HepG2 (cell line): ENCODE measurements around the gene LEMD2. TPM values are rescaled to one million over a fixed set of nuclear protein-coding genes. Genes with fewer than 3 reads are reported as not detected.
A peak's percentile ranks its signal among the peaks of the same experiment; 100 is the strongest.

Experiments used
- ATAC-seq: fragments of 200-7000 bp; cut with Tn5 transposase; 3 replicates; pipeline ENCODE4 v1.9.1; 2020; ENCODE audit warnings: mild to moderate bottlenecking, moderate library complexity
- BruUV-seq: library from RNA; stranded (reverse); fragments of 400-500 nt; replicated peaks from 2 replicates; lab custom pipeline; 2021; lab: Mats Ljungman, UMichigan
- CTCF ChIA-PET: fragments of 300-600 bp; formaldehyde crosslinking; extraction: SDS; loops from one replicate; lab custom pipeline; 2021; ENCODE audit warnings: low total read pairs, inconsistent platforms, low intra/inter-chr PET ratio; lab: Yijun Ruan, JAX
- POLR2A ChIA-PET: fragments of 350-600 bp; sonication (Branson Sonifier 250); formaldehyde crosslinking; loops from one replicate; lab custom pipeline; 2020; ENCODE audit warnings: antibody characterized with exemption, inconsistent platforms; lab: Yijun Ruan, JAX
- DNase-seq: peaks from one replicate; pipeline ENCODE4 v3.0.0-alpha.2; 2015; ENCODE audit warnings: low spot score
- FAIRE-seq: peaks from 3 replicates; lab custom pipeline; 2011; peaks lifted over from hg19 to GRCh38; lab: Jason Lieb, UNC
- H2AFZ ChIP-seq: one replicate; pipeline ENCODE4 v1.6.1; 2011; ENCODE audit warnings: low read length, inconsistent platforms
- H3K27ac ChIP-seq: fragments of 300-600 bp; 3 replicates; pipeline ENCODE4 v1.8.0; 2011; ENCODE audit warnings: mixed run types, mild to moderate bottlenecking, mixed read lengths, low read length, inconsistent platforms; ENCODE audit not compliant: insufficient read depth; ENCODE audit errors: extremely low read length
- H3K27me3 ChIP-seq, 2 experiments: fragments of 200-600 bp in 1 of 2; 2 replicates in 1 of 2; 3 replicates in 1 of 2; pipeline versions ENCODE4 v1.6.0 to v1.8.0; 2011; ENCODE audit warnings: low read length in 2 of 2, mild to moderate bottlenecking in 2 of 2, moderate library complexity in 2 of 2, inconsistent platforms in 1 of 2; ENCODE audit not compliant: insufficient read depth in 2 of 2, control insufficient read depth in 1 of 2
- H3K36me3 ChIP-seq, 2 experiments: fragments of 200-600 bp in 1 of 2; replicated peaks in 1 of 2; 2 replicates in 1 of 2; 3 replicates in 1 of 2; pipeline versions ENCODE4 v1.5.1 to v1.8.0; 2011; ENCODE audit warnings: low read length in 2 of 2, inconsistent platforms in 1 of 2; ENCODE audit not compliant: insufficient read depth in 2 of 2, control insufficient read depth in 1 of 2
- H3K4me1 ChIP-seq: 2 replicates; pipeline ENCODE4 v1.5.1; 2012; ENCODE audit warnings: low read length, inconsistent platforms; ENCODE audit not compliant: insufficient read depth
- H3K4me2 ChIP-seq: 2 replicates; pipeline ENCODE4 v1.6.0; 2011; ENCODE audit warnings: low read depth, low read length, inconsistent platforms
- H3K4me3 ChIP-seq, 3 experiments: fragments of 200-600 bp in 1 of 3; sonication (generic), shearing (Covaris generic) in 1 of 3; replicated peaks in 1 of 3; 2 replicates each; pipeline ENCODE4 v1.5.1; 2011 to 2016; ENCODE audit warnings: low read length in 3 of 3, inconsistent platforms in 2 of 3, low read depth in 2 of 3, mild to moderate bottlenecking in 2 of 3, control low read depth in 1 of 3, mixed read lengths in 1 of 3; ENCODE audit not compliant: insufficient read depth in 1 of 3
- H3K79me2 ChIP-seq: one replicate; pipeline ENCODE4 v1.6.1; 2011; ENCODE audit warnings: low read length, inconsistent platforms; ENCODE audit not compliant: insufficient read depth
- H3K9ac ChIP-seq: 2 replicates; pipeline ENCODE4 v1.6.0; 2011; ENCODE audit warnings: mild to moderate bottlenecking, low read depth, low read length, inconsistent platforms; ENCODE audit not compliant: insufficient read depth
- H3K9me3 ChIP-seq: 2 replicates; pipeline ENCODE4 v1.5.1; 2012; ENCODE audit warnings: mild to moderate bottlenecking, low read length
- H4K20me1 ChIP-seq: 2 replicates; pipeline ENCODE4 v1.6.0; 2011; ENCODE audit warnings: inconsistent platforms, mild to moderate bottlenecking, low read length, moderate library complexity; ENCODE audit not compliant: insufficient read depth
- EED ChIP-seq: sonication (generic); formaldehyde crosslinking; IDR thresholded peaks from 2 replicates; pipeline ENCODE4 v1.5.0; 2020; ENCODE audit warnings: mild to moderate bottlenecking, missing genetic modification reagents
- GABPA ChIP-seq, 2 experiments: IDR thresholded peaks; 2 replicates each; pipeline ENCODE4 v1.6.1; 2011 to 2016; ENCODE audit warnings: low read depth in 2 of 2, low read length in 1 of 2, missing biosample characterization in 1 of 2, missing genetic modification characterization in 1 of 2
- IKZF1 ChIP-seq: fragments of 450-650 bp; IDR thresholded peaks from 2 replicates; pipeline ENCODE4 v1.7.1; 2016
- JUN ChIP-seq: sonication (generic); formaldehyde crosslinking; IDR thresholded peaks from 2 replicates; pipeline ENCODE4 v1.4.0; 2020; ENCODE audit warnings: mild to moderate bottlenecking, missing genetic modification reagents
- JUNB ChIP-seq: sonication (generic); formaldehyde crosslinking; IDR thresholded peaks from 2 replicates; pipeline ENCODE4 v1.8.0; 2022; ENCODE audit warnings: missing genetic modification reagents, mild to moderate bottlenecking, borderline replicate concordance
- MED8 ChIP-seq: sonication (generic); formaldehyde crosslinking; IDR thresholded peaks from 2 replicates; pipeline ENCODE4 v1.8.1; 2023; ENCODE audit warnings: mild to moderate bottlenecking, missing genetic modification reagents; ENCODE audit not compliant: insufficient replicate concordance
- MTF1 ChIP-seq: sonication (generic); formaldehyde crosslinking; IDR thresholded peaks from 2 replicates; pipeline ENCODE4 v1.5.0; 2020; ENCODE audit warnings: missing genetic modification reagents
- MXD4 ChIP-seq: IDR thresholded peaks from 2 replicates; pipeline ENCODE4 v1.6.1; 2016; ENCODE audit warnings: mild to moderate bottlenecking, missing biosample characterization, missing genetic modification reagents
- NPAS2 ChIP-seq: sonication (generic); formaldehyde crosslinking; IDR thresholded peaks from 2 replicates; pipeline ENCODE4 v1.8.0; 2022; ENCODE audit warnings: mild to moderate bottlenecking, missing genetic modification reagents, borderline replicate concordance
- PBX3 ChIP-seq: sonication (generic); formaldehyde crosslinking; IDR thresholded peaks from 2 replicates; pipeline ENCODE4 v1.8.1; 2023; ENCODE audit warnings: missing genetic modification reagents, inconsistent platforms, borderline replicate concordance
- PHF8 ChIP-seq: sonication (generic); formaldehyde crosslinking; IDR thresholded peaks from 2 replicates; pipeline ENCODE4 v1.5.0; 2020; ENCODE audit warnings: missing genetic modification reagents
- POLR2A ChIP-seq, 2 experiments: IDR thresholded peaks; 2 replicates each; pipeline ENCODE4 v1.6.1; 2011; ENCODE audit warnings: low read depth in 2 of 2, low read length in 2 of 2, mild to moderate bottlenecking in 1 of 2, moderate library complexity in 1 of 2; ENCODE audit not compliant: insufficient read depth in 1 of 2
- RELA ChIP-seq: sonication (generic); formaldehyde crosslinking; IDR thresholded peaks from 2 replicates; pipeline ENCODE4 v1.4.0; 2020; ENCODE audit warnings: missing genetic modification reagents
- SOX5 ChIP-seq: IDR thresholded peaks from 2 replicates; pipeline ENCODE4 v1.6.1; 2016; ENCODE audit warnings: borderline replicate concordance
- SRSF4 ChIP-seq: fragments of 200-400 bp; formaldehyde crosslinking; IDR thresholded peaks from one replicate; pipeline ENCODE4 v1.6.1; 2018; ENCODE audit warnings: mild to moderate bottlenecking, low read depth, low read length, moderate library complexity; ENCODE audit not compliant: poor library complexity, severe bottlenecking
- TSC22D2 ChIP-seq: sonication (generic); formaldehyde crosslinking; IDR thresholded peaks from 2 replicates; pipeline ENCODE4 v1.5.1; 2020; ENCODE audit warnings: missing genetic modification reagents, mild to moderate bottlenecking, borderline replicate concordance
- ZFP36L2 ChIP-seq: sonication (generic); formaldehyde crosslinking; IDR thresholded peaks from 2 replicates; pipeline ENCODE4 v1.4.0; 2020; ENCODE audit warnings: missing genetic modification reagents
- ZNF570 ChIP-seq: sonication (generic); formaldehyde crosslinking; IDR thresholded peaks from 2 replicates; pipeline ENCODE4 v1.4.0; 2020; ENCODE audit warnings: mild to moderate bottlenecking, missing genetic modification reagents, borderline replicate concordance
- WGBS: methylation state at CpG from one replicate; pipeline ENCODE4 v1.1.6; 2017; ENCODE audit warnings: low lambda C conversion rate; 5-methylcytosine and 5-hydroxymethylcytosine counted together
- in situ Hi-C: cut with HindIII; loops from 2 replicates; pipeline ENCODE4 v1.10.0; 2017; ENCODE audit warnings: low pct_unique_long_range_greater_than_20kb; ENCODE audit not compliant: extremely low pct_ligation_motif_present
- intact Hi-C: fragments of 100-400 bp; cut with micrococcal nuclease; formaldehyde crosslinking; loops from one replicate; pipeline ENCODE4 v1.10.0; 2022; ENCODE audit not compliant: unreplicated experiment
- polyA plus RNA-seq, 8 experiments: library from polyadenylated mRNA; depleted of rRNA in 3 of 8; stranded (reverse) in 7 of 8; unstranded in 1 of 8; fragments of >200 nt; fragmentation: Illumina TruSeq in 4 of 8; extraction: Trizol in 4 of 8; gene quantifications; 2 replicates each; pipeline versions ENCODE4 v1.2.1 to v1.2.3, GENCODE V29; 2011 to 2016; ENCODE audit warnings: low read depth in 4 of 8, missing spikeins in 1 of 8, mixed read lengths in 1 of 8; ENCODE audit not compliant: insufficient read depth in 1 of 8
- total RNA-seq, 5 experiments: library from RNA; depleted of rRNA; stranded (reverse); fragments of >200 nt; fragmentation: Illumina TruSeq; extraction: Trizol; gene quantifications; 2 replicates each; pipeline ENCODE4 v1.2.3, GENCODE V29; 2016; ENCODE audit warnings: low read depth in 1 of 5
- TF ChIP-seq, protein P1 (sequence below): sonication (generic); formaldehyde crosslinking; IDR thresholded peaks from 2 replicates; pipeline ENCODE4 v1.5.0; 2020; ENCODE audit warnings: missing genetic modification reagents

The LEMD2 gene
- total and polyA plus RNA-seq, 2 of the 13 experiments (the other 11 are each of a cell fraction or from before 2014, with no cell fraction given) = 45.2 to 62.9 TPM

GRCh38 chr6:33790910-33791309 is 2.0 kb upstream of the LEMD2 start:
- Histone ChIP-seq H3K4me1 (peaks cover 59% of the 10 kb centered on the region), H3K4me2 (no peak overlapping the region), H3K79me2 (peaks cover 21% of the 10 kb centered on the region), H3K27me3 (peaks cover 0 to 16% of the 10 kb centered on the region in 2 experiments; a peak in 2 of 5 replicates), H2AFZ (no peak overlapping the region), H4K20me1 (peaks cover 9% of the 10 kb centered on the region; the same call in 1 of the 2 replicates), H3K4me3 (no peak overlapping the region), H3K9ac (no peak overlapping the region), H3K27ac (no peak overlapping the region), H3K9me3 (no peaks in the 10 kb centered on the region), H3K36me3 (no peaks in the 10 kb centered on the region)
- ChIA-PET CTCF (no interaction called here), POLR2A (no interaction called here)
- no peak for FAIRE-seq
- intact Hi-C loops = no loop called here
- ATAC-seq = no peak
- in situ Hi-C loops = no loop called here
- BruUV-seq = no TSS peak
- WGBS = 77% methylated on average over 5 of the region's 5 CpGs
- TF ChIP-seq NPAS2 (CRISPR knock-in tag) (no peak), POLR2A (IDR thresholded peaks at IDR 0.05; ENCODE audit: insufficient read depth in 1 of 2, low read depth in 2 of 2, low read length in 2 of 2) (0 out of 4 replicates have a peak, but pooled peaks of 1 of the 2 experiments have one; percentile 26), TSC22D2 (CRISPR knock-in tag) (no peak), ZFP36L2 (no peak)
- DNase-seq = no peak

GRCh38 chr6:33790379-33790778 is 1.4 kb upstream of the LEMD2 start:
- intact Hi-C loops = no loop called here
- Histone ChIP-seq H3K9ac (no peak overlapping the region), H3K9me3 (no peaks in the 10 kb centered on the region), H3K27me3 (peaks cover 0 to 16% of the 10 kb centered on the region in 2 experiments; a peak in 2 of 5 replicates), H3K36me3 (no peaks in the 10 kb centered on the region; a peak in 1 of 5 replicates), H3K4me1 (peaks cover 57% of the 10 kb centered on the region), H3K4me3 (no peak overlapping the region), H3K79me2 (peaks cover 24% of the 10 kb centered on the region), H2AFZ (no peak overlapping the region), H3K4me2 (no peak overlapping the region), H3K27ac (no peak overlapping the region), H4K20me1 (peaks cover 9% of the 10 kb centered on the region; the same call in 1 of the 2 replicates)
- CTCF ChIA-PET = no interaction called here
- in situ Hi-C loops = no loop called here
- no peak for TF ChIP-seq PBX3
- TF ChIP-seq, protein P1, sequence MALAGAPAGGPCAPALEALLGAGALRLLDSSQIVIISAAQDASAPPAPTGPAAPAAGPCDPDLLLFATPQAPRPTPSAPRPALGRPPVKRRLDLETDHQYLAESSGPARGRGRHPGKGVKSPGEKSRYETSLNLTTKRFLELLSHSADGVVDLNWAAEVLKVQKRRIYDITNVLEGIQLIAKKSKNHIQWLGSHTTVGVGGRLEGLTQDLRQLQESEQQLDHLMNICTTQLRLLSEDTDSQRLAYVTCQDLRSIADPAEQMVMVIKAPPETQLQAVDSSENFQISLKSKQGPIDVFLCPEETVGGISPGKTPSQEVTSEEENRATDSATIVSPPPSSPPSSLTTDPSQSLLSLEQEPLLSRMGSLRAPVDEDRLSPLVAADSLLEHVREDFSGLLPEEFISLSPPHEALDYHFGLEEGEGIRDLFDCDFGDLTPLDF (CRISPR knock-in tag) = no peak
- no peak for TF ChIP-seq SOX5 (CRISPR knock-in tag)
- no peak for TF ChIP-seq ZNF570
- no peak for TF ChIP-seq MXD4 (CRISPR knock-in tag)
- TF ChIP-seq JUN (CRISPR knock-in tag) = no peak
- TF ChIP-seq JUNB (CRISPR knock-in tag) = no peak
- TF ChIP-seq IKZF1 = no peak
- TF ChIP-seq PHF8 (CRISPR knock-in tag) = no peak
- TF ChIP-seq EED (CRISPR knock-in tag) = no peak
- no peak for TF ChIP-seq RELA (CRISPR knock-in tag)
- TF ChIP-seq MTF1 (CRISPR knock-in tag) = no peak
- TF ChIP-seq SRSF4 = no peak
- no peak for TF ChIP-seq MED8 (CRISPR knock-in tag)
- TF ChIP-seq GABPA (IDR thresholded peaks at IDR 0.05; ENCODE audit: low read depth, low read length) = no peak
- TF ChIP-seq GABPA (CRISPR knock-in tag; IDR thresholded peaks at IDR 0.05; ENCODE audit: low read depth) = no peak
- DNase-seq (no peak), ATAC-seq (no peak), FAIRE-seq (no peak)
- POLR2A ChIA-PET = no interaction called here
- BruUV-seq = no TSS peak
- WGBS = 88% methylated on average over 2 of the region's 2 CpGs
